Hepatocyte (in vitro differentiated cells): ENCODE results near the gene P4HTM.

Experiments
- CTCF ChIP-seq: fragments of 200-600 bp; sonication (generic); IDR thresholded peaks from 2 replicates; pipeline ENCODE4 v1.5.1; 2016; ENCODE audit warnings: antibody characterized with exemption, mild to moderate bottlenecking; ENCODE audit not compliant: poor library complexity
- EZH2 ChIP-seq: fragments of 200-600 bp; sonication (generic); IDR thresholded peaks from 2 replicates; pipeline ENCODE4 v1.6.1; 2016; ENCODE audit warnings: antibody characterized with exemption, mild to moderate bottlenecking, borderline replicate concordance

- no peak for TF ChIP-seq CTCF
- no peak for TF ChIP-seq EZH2
Measured at GRCh38 chr3:49032646-49033304, 42.7 kb downstream of the P4HTM start.
